ENCODE data around the gene HINT3.
"Not testable (repeated sequence)": the region's sequence is repeated elsewhere in the genome, so short reads cannot be mapped to it uniquely, and the experiment has no call there.

HINT3 gene

GRCh38 chr6:125940247-125941041, 16.1 kb upstream of the HINT3 start:
- no peak for DNase-seq

GRCh38 chr6:125942672-125943527, 13.7 kb upstream of the HINT3 start:
- no peak for DNase-seq

GRCh38 chr6:125943528-125944433, 12.8 kb upstream of the HINT3 start:
- no peak for DNase-seq

- DNase-seq, result no peak
Measured at GRCh38 chr6:125944434-125944816, 12.1 kb upstream of the HINT3 start.

GRCh38 chr6:125944896-125945295, 11.7 kb upstream of the HINT3 start:
- no peak for DNase-seq

GRCh38 chr6:125945378-125946141, 11.0 kb upstream of the HINT3 start:
- no peak for DNase-seq

GRCh38 chr6:125947615-125948014, 9.0 kb upstream of the HINT3 start:
- DNase-seq, result no peak

- no peak for DNase-seq
Measured at GRCh38 chr6:125948455-125948854, 8.1 kb upstream of the HINT3 start.

- no peak for DNase-seq
Measured at GRCh38 chr6:125949069-125949468, 7.5 kb upstream of the HINT3 start.

- DNase-seq, result no peak
Measured at GRCh38 chr6:125950293-125950692, 6.3 kb upstream of the HINT3 start.

GRCh38 chr6:125950716-125951115, 5.9 kb upstream of the HINT3 start:
- not testable (repeated sequence) for DNase-seq

GRCh38 chr6:125951323-125951722, 5.2 kb upstream of the HINT3 start:
- DNase-seq, result no peak

- no peak for DNase-seq
Measured at GRCh38 chr6:125952764-125953501, 3.6 kb upstream of the HINT3 start.

- DNase-seq, result no peak
Measured at GRCh38 chr6:125953502-125953875, 3.1 kb upstream of the HINT3 start.

GRCh38 chr6:125954735-125955339, 1.7 kb upstream of the HINT3 start:
- DNase-seq, result no peak

GRCh38 chr6:125955973-125956372, 597 bp upstream of the HINT3 start:
- no peak for DNase-seq

- DNase-seq, result no peak
Measured at GRCh38 chr6:125957391-125957693, 772 bp downstream of the HINT3 start.

- DNase-seq, result no peak
Measured at GRCh38 chr6:125957845-125958244, 1.3 kb downstream of the HINT3 start.

GRCh38 chr6:125959041-125959440, 2.5 kb downstream of the HINT3 start:
- DNase-seq, result no peak

GRCh38 chr6:125961117-125961516, 4.5 kb downstream of the HINT3 start:
- DNase-seq, result no peak

GRCh38 chr6:125962900-125963497, 6.4 kb downstream of the HINT3 start:
- no peak for DNase-seq
